Measurements from ENCODE around the gene SH3BP5L. TPM values are rescaled to one million over a fixed set of nuclear protein-coding genes. Genes with fewer than 3 reads are reported as not detected.
"Not testable (repeated sequence)": the region's sequence is repeated elsewhere in the genome, so short reads cannot be mapped to it uniquely, and the experiment has no call there.

SH3BP5L gene
- total RNA-seq, 4 donors from 2014 or later, result 23.5 to 41.2 (median 29.4) TPM

- Histone ChIP-seq H3K9me3 (no peaks in the 10 kb centered on the region), H3K27me3 (no peaks in the 10 kb centered on the region), H3K4me3 (no peak overlapping the region), H3K4me1 (no peaks in the 10 kb centered on the region), H3K36me3 (no peaks in the 10 kb centered on the region), H3K27ac (no peak overlapping the region)
- DNase-seq (ENCODE audit: low spot score in 2 of 2), result no peak
- WGBS, result 70% methylated on average over 3 of the region's 3 CpGs
- no peak for TF ChIP-seq EP300 (IDR thresholded peaks at IDR 0.05)
- TF ChIP-seq, protein P1, sequence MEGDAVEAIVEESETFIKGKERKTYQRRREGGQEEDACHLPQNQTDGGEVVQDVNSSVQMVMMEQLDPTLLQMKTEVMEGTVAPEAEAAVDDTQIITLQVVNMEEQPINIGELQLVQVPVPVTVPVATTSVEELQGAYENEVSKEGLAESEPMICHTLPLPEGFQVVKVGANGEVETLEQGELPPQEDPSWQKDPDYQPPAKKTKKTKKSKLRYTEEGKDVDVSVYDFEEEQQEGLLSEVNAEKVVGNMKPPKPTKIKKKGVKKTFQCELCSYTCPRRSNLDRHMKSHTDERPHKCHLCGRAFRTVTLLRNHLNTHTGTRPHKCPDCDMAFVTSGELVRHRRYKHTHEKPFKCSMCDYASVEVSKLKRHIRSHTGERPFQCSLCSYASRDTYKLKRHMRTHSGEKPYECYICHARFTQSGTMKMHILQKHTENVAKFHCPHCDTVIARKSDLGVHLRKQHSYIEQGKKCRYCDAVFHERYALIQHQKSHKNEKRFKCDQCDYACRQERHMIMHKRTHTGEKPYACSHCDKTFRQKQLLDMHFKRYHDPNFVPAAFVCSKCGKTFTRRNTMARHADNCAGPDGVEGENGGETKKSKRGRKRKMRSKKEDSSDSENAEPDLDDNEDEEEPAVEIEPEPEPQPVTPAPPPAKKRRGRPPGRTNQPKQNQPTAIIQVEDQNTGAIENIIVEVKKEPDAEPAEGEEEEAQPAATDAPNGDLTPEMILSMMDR (IDR thresholded peaks at IDR 0.05), result no peak
- TF ChIP-seq POLR2A (IDR thresholded peaks at IDR 0.05), result no peak
- no peak for TF ChIP-seq POLR2AphosphoS5 (IDR thresholded peaks at IDR 0.05)
These were observed 25.3 kb downstream of the SH3BP5L start for GRCh38 chr1:248800459-248800858.

- Histone ChIP-seq H3K9me3 (no peaks in the 10 kb centered on the region), H3K4me1 (no peaks in the 10 kb centered on the region), H3K4me3 (no peak overlapping the region), H3K27ac (no peak overlapping the region), H3K36me3 (no peaks in the 10 kb centered on the region), H3K27me3 (no peaks in the 10 kb centered on the region)
- 87% methylated on average over 3 of the region's 3 CpGs for WGBS
- no peak for DNase-seq (ENCODE audit: low spot score in 2 of 2)
- TF ChIP-seq POLR2A (IDR thresholded peaks at IDR 0.05) (no peak), POLR2AphosphoS5 (IDR thresholded peaks at IDR 0.05) (no peak), EP300 (IDR thresholded peaks at IDR 0.05) (no peak)
- TF ChIP-seq, protein P1 (IDR thresholded peaks at IDR 0.05), result no peak
These were observed 26.9 kb downstream of the SH3BP5L start for GRCh38 chr1:248798791-248799190.

DNA sequence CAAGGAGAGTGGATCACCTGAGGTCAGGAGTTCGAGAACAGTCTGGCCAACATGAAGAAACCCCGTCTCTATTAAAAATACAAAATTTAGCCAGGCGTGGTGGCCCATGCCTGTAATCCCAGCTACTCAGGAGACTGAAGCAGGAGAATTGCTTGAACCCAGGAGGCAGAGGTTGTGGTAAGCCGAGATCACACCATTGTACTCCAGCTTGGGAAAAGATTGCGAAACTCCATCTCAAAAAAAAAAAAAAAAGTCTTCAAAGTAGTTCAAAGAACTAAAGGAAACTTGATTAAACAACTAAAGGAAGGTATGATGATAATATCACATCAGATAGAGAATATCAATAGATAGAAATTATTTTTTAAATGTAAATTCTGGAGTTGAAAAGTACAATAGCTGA, 31.1 kb downstream of the SH3BP5L start:
- not testable (repeated sequence) for H3K9me3 ChIP-seq; H3K27ac ChIP-seq; H3K4me1 ChIP-seq; DNase-seq (ENCODE audit: low spot score in 2 of 2); H3K4me3 ChIP-seq; H3K36me3 ChIP-seq; H3K27me3 ChIP-seq
- WGBS, result 87% methylated on average over 5 of the region's 5 CpGs

- no peak for TF ChIP-seq EP300 (IDR thresholded peaks at IDR 0.05)
- TF ChIP-seq POLR2AphosphoS5 (IDR thresholded peaks at IDR 0.05), result no peak
- no peak for TF ChIP-seq POLR2A (IDR thresholded peaks at IDR 0.05)
- TF ChIP-seq, protein P1 (IDR thresholded peaks at IDR 0.05), result no peak
- no peak overlapping the region for H3K4me3 ChIP-seq
- peaks cover 3% of the 10 kb centered on the region for H3K4me1 ChIP-seq
- no peak for DNase-seq (ENCODE audit: low spot score in 2 of 2)
- no peaks in the 10 kb centered on the region for H3K36me3 ChIP-seq
- H3K27ac ChIP-seq, result no peak overlapping the region
- H3K9me3 ChIP-seq, result no peaks in the 10 kb centered on the region
- no peaks in the 10 kb centered on the region for H3K27me3 ChIP-seq
These were observed 32.1 kb downstream of the SH3BP5L start for GRCh38 chr1:248793592-248793991.

GRCh38 chr1:248792342-248792741, 33.4 kb downstream of the SH3BP5L start:
- Histone ChIP-seq H3K9me3 (no peaks in the 10 kb centered on the region), H3K4me1 (peaks cover 5% of the 10 kb centered on the region), H3K27ac (no peak overlapping the region), H3K27me3 (no peaks in the 10 kb centered on the region), H3K4me3 (no peak overlapping the region), H3K36me3 (no peaks in the 10 kb centered on the region)
- WGBS, result 88% methylated on average over 5 of the region's 5 CpGs
- no peak for DNase-seq (ENCODE audit: low spot score in 2 of 2)
- no peak for TF ChIP-seq POLR2A (IDR thresholded peaks at IDR 0.05)
- TF ChIP-seq, protein P1 (IDR thresholded peaks at IDR 0.05), result no peak

DNA sequence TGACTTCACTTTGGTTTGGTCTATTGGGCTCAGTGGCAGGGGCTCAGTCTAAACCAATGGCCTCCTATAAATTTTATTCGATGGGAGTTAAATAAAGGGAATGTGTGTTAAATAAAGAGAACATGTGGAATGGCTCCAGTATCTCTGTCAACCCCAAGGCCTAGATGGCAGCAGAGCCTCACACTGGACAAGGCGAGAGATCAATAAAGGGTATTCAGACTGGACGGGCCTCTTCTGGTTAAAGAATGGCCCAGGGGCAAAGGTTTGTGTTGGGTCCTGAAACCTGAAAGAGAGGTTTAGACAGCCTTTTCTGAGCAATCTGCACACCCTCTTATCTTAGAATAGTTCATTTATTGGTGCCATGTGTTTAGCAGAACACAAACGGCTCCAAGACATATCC, 34.7 kb downstream of the SH3BP5L start:
- DNase-seq (ENCODE audit: low spot score in 2 of 2), result no peak
- no peak overlapping the region for H3K27ac ChIP-seq
- 84% methylated on average over 4 of the region's 4 CpGs for WGBS
- no peaks in the 10 kb centered on the region for H3K36me3 ChIP-seq
- H3K9me3 ChIP-seq, result no peaks in the 10 kb centered on the region
- TF ChIP-seq EP300 (IDR thresholded peaks at IDR 0.05), result no peak
- TF ChIP-seq, protein P1 (IDR thresholded peaks at IDR 0.05), result no peak
- TF ChIP-seq POLR2AphosphoS5 (IDR thresholded peaks at IDR 0.05), result no peak
- no peak overlapping the region for H3K4me3 ChIP-seq
- H3K4me1 ChIP-seq, result peaks cover 5% of the 10 kb centered on the region
- no peaks in the 10 kb centered on the region for H3K27me3 ChIP-seq

Measured in suprapubic skin (tissue), 4 donors.